HEK293 (cell line): Measurements from ENCODE around the gene GRID2.

Experiments
- CTCF ChIA-PET: fragments of 350-600 bp; formaldehyde crosslinking; extraction: SDS; loops from one replicate; lab custom pipeline; 2021; ENCODE audit warnings: antibody characterized with exemption; lab: Yijun Ruan, JAX
- POLR2A ChIA-PET: fragments of 300-600 bp; formaldehyde crosslinking; extraction: SDS; loops from one replicate; lab custom pipeline; 2020; ENCODE audit warnings: antibody characterized with exemption, inconsistent platforms; lab: Yijun Ruan, JAX
- H3K27ac ChIP-seq: fragments of 200-500 bp; sonication (Bioruptor generic); 2 replicates; pipeline ENCODE4 v1.5.1; 2014; ENCODE audit warnings: low read depth, low read length, control low read depth, inconsistent platforms; ENCODE audit errors: extremely low read depth
- H3K36me3 ChIP-seq, 2 experiments: fragments of 200-500 bp in 1 of 2; sonication (Bioruptor generic) in 1 of 2; 1 replicate in 1 of 2; 2 replicates in 1 of 2; pipeline ENCODE4 v1.5.1; 2014 to 2017; ENCODE audit warnings: inconsistent platforms in 2 of 2, low read length in 2 of 2; ENCODE audit not compliant: control insufficient read depth in 2 of 2, insufficient read depth in 1 of 2
- H3K4me1 ChIP-seq: fragments of 200-500 bp; sonication (Bioruptor generic); 2 replicates; pipeline ENCODE4 v1.5.1; 2014; ENCODE audit warnings: mild to moderate bottlenecking, low read length, inconsistent platforms; ENCODE audit not compliant: control insufficient read depth, insufficient read depth
- H3K4me3 ChIP-seq: 2 replicates; pipeline ENCODE4 v1.5.1; 2011; ENCODE audit warnings: low read depth, mild to moderate bottlenecking, control low read depth, low read length, moderate library complexity
- H3K9me3 ChIP-seq: fragments of 200-500 bp; sonication (Bioruptor generic); 2 replicates; pipeline ENCODE4 v1.5.1; 2014; ENCODE audit warnings: low read depth, low read length, inconsistent platforms; ENCODE audit not compliant: control insufficient read depth, insufficient read depth
- GLI2 ChIP-seq: fragments of 450-650 bp; formaldehyde crosslinking; IDR thresholded peaks from 2 replicates; pipeline ENCODE4; 2017; ENCODE audit warnings: missing biosample characterization, missing genetic modification characterization, low read depth, borderline replicate concordance
- KLF7 ChIP-seq: fragments of 450-650 bp; formaldehyde crosslinking; IDR thresholded peaks from 2 replicates; pipeline ENCODE4 v1.5.1; 2016; ENCODE audit warnings: missing biosample characterization, missing genetic modification characterization, borderline replicate concordance
- KLF9 ChIP-seq: fragments of 450-650 bp; formaldehyde crosslinking; IDR thresholded peaks from 2 replicates; pipeline ENCODE4 v1.5.1; 2016; ENCODE audit warnings: missing biosample characterization, missing genetic modification characterization, low read depth
- PRDM1 ChIP-seq: fragments of 450-650 bp; formaldehyde crosslinking; IDR thresholded peaks from 2 replicates; pipeline ENCODE4; 2016; ENCODE audit warnings: missing biosample characterization, missing genetic modification characterization
- SCRT1 ChIP-seq: fragments of 450-650 bp; formaldehyde crosslinking; IDR thresholded peaks from 2 replicates; pipeline ENCODE4 v1.5.1; 2016; ENCODE audit warnings: missing biosample characterization, missing genetic modification characterization, borderline replicate concordance
- YY1 ChIP-seq: fragments of 450-650 bp; formaldehyde crosslinking; IDR thresholded peaks from 2 replicates; pipeline ENCODE4 v1.5.1; 2018; ENCODE audit warnings: missing biosample characterization, missing genetic modification characterization
- ZBTB7A ChIP-seq: fragments of 450-650 bp; formaldehyde crosslinking; IDR thresholded peaks from 2 replicates; pipeline ENCODE4 v1.5.1; 2016; ENCODE audit warnings: low read depth, missing biosample characterization, missing genetic modification characterization
- ZBTB8A ChIP-seq: fragments of 450-650 bp; formaldehyde crosslinking; IDR thresholded peaks from 2 replicates; pipeline ENCODE4 v1.5.1; 2016; ENCODE audit warnings: missing biosample characterization, missing genetic modification characterization
- ZFP3 ChIP-seq: fragments of 450-650 bp; formaldehyde crosslinking; IDR thresholded peaks from 2 replicates; pipeline ENCODE4 v1.5.1; 2016; ENCODE audit warnings: low read depth, missing biosample characterization, missing genetic modification characterization
- ZFP37 ChIP-seq: fragments of 450-650 bp; formaldehyde crosslinking; IDR thresholded peaks from 2 replicates; pipeline ENCODE4 v1.5.1; 2016; ENCODE audit warnings: missing biosample characterization, missing genetic modification characterization
- ZNF10 ChIP-seq: fragments of 450-650 bp; formaldehyde crosslinking; IDR thresholded peaks from 2 replicates; pipeline ENCODE4 v1.5.1; 2017; ENCODE audit warnings: missing biosample characterization, missing genetic modification characterization
- ZNF112 ChIP-seq: fragments of 450-650 bp; formaldehyde crosslinking; IDR thresholded peaks from 2 replicates; pipeline ENCODE4 v1.5.0; 2017; ENCODE audit warnings: missing biosample characterization, missing genetic modification characterization
- ZNF157 ChIP-seq: fragments of 450-650 bp; formaldehyde crosslinking; IDR thresholded peaks from 2 replicates; pipeline ENCODE4 v1.5.1; 2016; ENCODE audit warnings: missing biosample characterization, missing genetic modification characterization
- ZNF223 ChIP-seq: fragments of 450-650 bp; formaldehyde crosslinking; IDR thresholded peaks from 2 replicates; pipeline ENCODE4 v1.5.1; 2016; ENCODE audit warnings: missing biosample characterization, missing genetic modification characterization
- ZNF266 ChIP-seq: fragments of 450-650 bp; formaldehyde crosslinking; IDR thresholded peaks from 2 replicates; pipeline ENCODE4 v1.5.1; 2016; ENCODE audit warnings: missing biosample characterization, missing genetic modification characterization, low read depth
- ZNF280D ChIP-seq: fragments of 450-650 bp; formaldehyde crosslinking; IDR thresholded peaks from 2 replicates; pipeline ENCODE4 v1.5.1; 2016; ENCODE audit warnings: missing biosample characterization, missing genetic modification characterization
- ZNF341 ChIP-seq: fragments of 450-650 bp; formaldehyde crosslinking; IDR thresholded peaks from 2 replicates; pipeline ENCODE4; 2016; ENCODE audit warnings: low read depth, missing biosample characterization, missing genetic modification characterization
- ZNF394 ChIP-seq: fragments of 450-650 bp; formaldehyde crosslinking; IDR thresholded peaks from 2 replicates; pipeline ENCODE4 v1.5.1; 2016; ENCODE audit warnings: missing biosample characterization, missing genetic modification characterization, mild to moderate bottlenecking, moderate library complexity, borderline replicate concordance
- ZNF548 ChIP-seq: fragments of 450-650 bp; formaldehyde crosslinking; IDR thresholded peaks from 2 replicates; pipeline ENCODE4 v1.5.1; 2016; ENCODE audit warnings: missing biosample characterization, missing genetic modification characterization
- ZNF560 ChIP-seq: fragments of 450-650 bp; formaldehyde crosslinking; IDR thresholded peaks from 2 replicates; pipeline ENCODE4 v1.5.1; 2017; ENCODE audit warnings: missing biosample characterization, missing genetic modification characterization, borderline replicate concordance
- ZNF629 ChIP-seq: fragments of 450-650 bp; formaldehyde crosslinking; IDR thresholded peaks from 2 replicates; pipeline ENCODE4 v1.5.1; 2017; ENCODE audit warnings: missing biosample characterization, missing genetic modification characterization
- ZNF677 ChIP-seq: fragments of 450-650 bp; IDR thresholded peaks from 2 replicates; pipeline ENCODE4 v1.5.0; 2018; ENCODE audit warnings: missing biosample characterization, mild to moderate bottlenecking, missing genetic modification characterization, moderate library complexity
- ZNF701 ChIP-seq: fragments of 450-650 bp; formaldehyde crosslinking; IDR thresholded peaks from 2 replicates; pipeline ENCODE4 v1.5.1; 2016; ENCODE audit warnings: missing biosample characterization, missing genetic modification characterization
- ZNF777 ChIP-seq: fragments of 450-650 bp; formaldehyde crosslinking; IDR thresholded peaks from 2 replicates; pipeline ENCODE4 v1.5.1; 2017; ENCODE audit warnings: missing biosample characterization, missing genetic modification characterization, borderline replicate concordance
- ZNF785 ChIP-seq: fragments of 450-650 bp; formaldehyde crosslinking; IDR thresholded peaks from 2 replicates; pipeline ENCODE4 v1.5.1; 2016; ENCODE audit warnings: missing biosample characterization, missing genetic modification characterization
- ZNF837 ChIP-seq: fragments of 450-650 bp; formaldehyde crosslinking; IDR thresholded peaks from 2 replicates; pipeline ENCODE4 v1.5.1; 2016; ENCODE audit warnings: missing biosample characterization, missing genetic modification characterization

The GRID2 gene

GRCh38 chr4:93061826-93062225 is 758.1 kb downstream of the GRID2 start:
- Histone ChIP-seq H3K4me1 (no peaks in the 10 kb centered on the region), H3K36me3 (no peaks in the 10 kb centered on the region), H3K27ac (no peak overlapping the region), H3K9me3 (no peaks in the 10 kb centered on the region), H3K4me3 (no peak overlapping the region)
- CTCF ChIA-PET, result interaction anchor here (0.6 kb wide), 1 partner anchor 21 kb away, joined by 3 read pairs; no protein-coding TSS in a partner anchor
- TF ChIP-seq ZBTB7A (tag by site-specific recombination) (no peak), ZNF223 (tag by site-specific recombination) (no peak), ZNF10 (tag by site-specific recombination) (no peak)
- POLR2A ChIA-PET, result no interaction called here

- TF ChIP-seq ZNF548 (tag by site-specific recombination), result no peak
- TF ChIP-seq ZNF629 (tag by site-specific recombination), result no peak
These were observed 759.6 kb downstream of the GRID2 start for GRCh38 chr4:93063325-93063724.

GRCh38 chr4:93065790-93066189 is 762.0 kb downstream of the GRID2 start:
- Histone ChIP-seq H3K9me3 (no peaks in the 10 kb centered on the region), H3K4me1 (no peaks in the 10 kb centered on the region), H3K36me3 (no peaks in the 10 kb centered on the region), H3K4me3 (no peak overlapping the region), H3K27ac (no peak overlapping the region)
- TF ChIP-seq ZNF112 (tag by site-specific recombination) (no peak), ZFP37 (tag by site-specific recombination) (no peak), ZNF266 (tag by site-specific recombination) (no peak), ZNF341 (tag by site-specific recombination) (no peak), ZNF837 (tag by site-specific recombination) (no peak), GLI2 (tag by site-specific recombination) (no peak), PRDM1 (no peak), KLF7 (tag by site-specific recombination) (no peak), SCRT1 (tag by site-specific recombination) (no peak), ZBTB8A (no peak)
- ChIA-PET CTCF (no interaction called here), POLR2A (no interaction called here)

More at GRCh38 chr4:93063325-93063724, 759.6 kb downstream of the GRID2 start:
- H3K4me1 ChIP-seq, result no peaks in the 10 kb centered on the region
- no peaks in the 10 kb centered on the region for H3K9me3 ChIP-seq
- H3K4me3 ChIP-seq, result no peak overlapping the region
- H3K27ac ChIP-seq, result no peak overlapping the region
- ChIA-PET CTCF (no interaction called here), POLR2A (no interaction called here)
- H3K36me3 ChIP-seq, result no peaks in the 10 kb centered on the region

GRCh38 chr4:93066749-93067148 is 763.0 kb downstream of the GRID2 start:
- Histone ChIP-seq H3K27ac (no peak overlapping the region), H3K9me3 (no peaks in the 10 kb centered on the region), H3K4me3 (no peak overlapping the region), H3K36me3 (no peaks in the 10 kb centered on the region), H3K4me1 (no peaks in the 10 kb centered on the region)
- ChIA-PET POLR2A (no interaction called here), CTCF (no interaction called here)
- TF ChIP-seq ZNF777 (tag by site-specific recombination), result no peak
- no peak for TF ChIP-seq ZNF701
- TF ChIP-seq ZNF785, result no peak
- TF ChIP-seq ZNF560 (tag by site-specific recombination), result no peak
- TF ChIP-seq ZNF280D (tag by site-specific recombination), result no peak
- no peak for TF ChIP-seq ZNF394
- TF ChIP-seq KLF9 (tag by site-specific recombination), result no peak
- TF ChIP-seq ZFP3 (tag by site-specific recombination), result no peak
- no peak for TF ChIP-seq ZNF10 (tag by site-specific recombination)
- TF ChIP-seq ZNF157, result no peak
- no peak for TF ChIP-seq YY1
- no peak for TF ChIP-seq ZNF677 (tag by site-specific recombination)
